8988T (cell line): ENCODE data around the gene RASGRP2.

Experiments
- DNase-seq: peaks from one replicate; pipeline ENCODE4 v3.0.0; 2011

RASGRP2 gene

DNA sequence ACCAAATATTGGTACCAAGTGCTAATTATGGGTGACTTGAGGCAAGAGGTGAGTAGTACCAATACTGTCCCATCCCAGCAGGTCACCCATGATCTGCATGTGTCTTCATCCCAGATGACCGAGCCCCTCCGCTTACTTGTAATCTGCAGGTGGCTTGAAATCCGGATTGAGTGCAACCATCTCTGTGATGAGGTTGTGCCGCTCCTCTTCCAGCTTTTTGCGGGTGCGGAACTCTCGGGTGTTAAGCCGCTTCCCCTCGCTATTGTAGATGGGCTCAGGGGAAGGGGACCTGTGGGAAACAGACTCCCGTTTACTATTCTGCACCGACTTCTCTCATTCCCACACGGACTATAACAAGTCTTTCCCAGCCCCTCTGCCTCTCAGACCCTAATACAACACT lies 26.2 kb upstream of the RASGRP2 start:
- DNase-seq = no peak

GRCh38 chr11:64769283-64769682 lies 25.3 kb upstream of the RASGRP2 start:
- no peak for DNase-seq

- no peak for DNase-seq
These were observed 24.4 kb upstream of the RASGRP2 start for GRCh38 chr11:64768300-64768694.

DNA sequence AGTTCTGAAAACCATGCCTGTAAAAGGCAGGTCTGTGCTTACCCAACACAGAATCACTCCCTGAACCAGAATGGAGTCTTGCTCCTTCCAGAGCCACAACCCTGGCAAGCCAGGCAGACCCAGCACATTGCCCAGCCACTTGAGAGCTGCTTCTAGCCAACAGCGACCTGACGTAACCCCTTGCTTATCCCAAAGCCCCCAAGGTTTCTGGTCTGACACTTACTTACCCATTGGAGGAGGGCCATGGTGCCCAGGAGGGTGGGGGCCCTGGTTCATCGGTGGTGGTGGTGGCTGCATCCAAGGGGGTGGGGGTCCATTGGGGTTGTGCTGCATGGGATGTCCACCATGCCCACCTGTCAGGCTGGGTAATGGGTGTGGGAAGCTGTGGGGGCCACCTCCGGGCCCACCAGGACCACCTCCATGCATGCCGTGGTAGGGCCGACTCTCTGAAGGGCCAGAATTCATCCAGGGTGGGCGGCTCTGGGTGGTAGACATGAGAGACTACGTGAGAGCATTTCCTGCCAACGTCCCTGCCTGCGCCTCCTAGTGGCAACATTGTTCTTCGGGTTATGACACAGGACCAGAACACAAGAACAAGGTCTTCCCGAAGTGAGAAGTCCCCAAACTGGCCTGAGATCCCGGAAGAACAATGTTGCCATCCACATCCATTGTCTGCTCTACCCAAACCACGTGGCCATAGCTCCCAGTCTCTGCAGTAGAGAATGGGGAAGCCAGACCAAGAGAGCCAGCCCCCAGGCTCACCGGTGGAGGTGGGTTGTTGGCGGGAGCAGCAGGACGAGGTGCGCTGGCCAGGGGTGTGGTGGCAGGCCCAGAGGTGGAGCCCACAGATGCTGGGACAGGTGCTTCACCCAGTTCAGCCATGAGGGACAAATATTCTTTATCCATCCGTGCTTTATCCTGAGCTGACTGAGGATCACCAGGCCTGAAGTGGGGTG lies 23.7 kb upstream of the RASGRP2 start:
- DNase-seq = peak; percentile 68

- DNase-seq = no peak
These were observed 22.9 kb upstream of the RASGRP2 start for GRCh38 chr11:64766881-64767280.

- no peak for DNase-seq
These were observed 22.1 kb upstream of the RASGRP2 start for GRCh38 chr11:64765851-64766665.

- peak; percentile 32 for DNase-seq
These were observed 21.4 kb upstream of the RASGRP2 start for GRCh38 chr11:64765291-64765850.

DNA sequence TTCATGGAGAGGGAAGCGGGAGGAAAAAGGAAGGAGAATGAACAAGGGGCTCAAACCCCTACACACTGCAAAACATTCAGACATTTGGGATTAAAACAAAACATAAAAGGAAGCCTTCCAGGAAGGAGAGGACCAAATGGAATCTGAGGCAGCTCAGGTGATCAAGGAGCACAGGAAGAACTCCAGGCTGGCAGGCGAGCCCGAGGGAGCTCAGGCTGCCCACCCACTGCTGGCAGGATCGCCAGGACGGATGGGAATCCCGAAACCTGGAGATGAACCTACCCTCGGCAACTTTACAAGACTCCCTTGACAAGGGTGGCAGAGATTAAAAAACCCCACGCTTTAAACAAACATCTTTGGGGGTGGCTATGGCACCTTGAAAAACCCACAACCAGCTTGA lies 20.8 kb upstream of the RASGRP2 start:
- DNase-seq = no peak

DNA sequence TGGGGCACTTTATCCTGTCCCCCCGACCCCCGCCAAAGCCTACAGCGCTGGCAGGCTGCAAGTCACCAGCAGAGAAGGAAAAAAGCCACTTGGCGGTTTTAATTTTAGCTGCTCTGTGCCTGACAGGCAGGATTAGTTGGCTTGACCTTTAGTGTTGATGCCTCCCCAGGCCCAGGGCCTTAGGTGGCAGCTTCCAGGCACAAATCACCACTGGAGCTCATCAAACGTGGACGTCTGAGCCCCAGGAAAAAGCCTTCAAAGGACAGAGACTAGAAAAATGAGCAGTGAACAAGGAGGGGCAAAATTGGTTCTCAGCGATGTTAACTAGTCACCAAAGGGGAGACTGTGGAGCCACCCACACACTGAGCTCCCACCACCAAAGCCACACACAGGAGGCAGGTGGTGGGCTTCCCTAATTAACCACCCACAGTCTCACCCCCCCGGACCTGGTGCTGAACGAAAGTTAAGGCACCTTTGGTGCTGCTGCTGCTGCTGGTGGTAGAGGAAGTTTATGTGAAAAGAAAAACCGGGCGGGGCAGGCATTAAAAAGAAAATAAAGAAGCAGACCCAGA lies 20.2 kb upstream of the RASGRP2 start:
- DNase-seq = no peak

GRCh38 chr11:64763526-64764039 lies 19.6 kb upstream of the RASGRP2 start:
- DNase-seq = no peak

DNA sequence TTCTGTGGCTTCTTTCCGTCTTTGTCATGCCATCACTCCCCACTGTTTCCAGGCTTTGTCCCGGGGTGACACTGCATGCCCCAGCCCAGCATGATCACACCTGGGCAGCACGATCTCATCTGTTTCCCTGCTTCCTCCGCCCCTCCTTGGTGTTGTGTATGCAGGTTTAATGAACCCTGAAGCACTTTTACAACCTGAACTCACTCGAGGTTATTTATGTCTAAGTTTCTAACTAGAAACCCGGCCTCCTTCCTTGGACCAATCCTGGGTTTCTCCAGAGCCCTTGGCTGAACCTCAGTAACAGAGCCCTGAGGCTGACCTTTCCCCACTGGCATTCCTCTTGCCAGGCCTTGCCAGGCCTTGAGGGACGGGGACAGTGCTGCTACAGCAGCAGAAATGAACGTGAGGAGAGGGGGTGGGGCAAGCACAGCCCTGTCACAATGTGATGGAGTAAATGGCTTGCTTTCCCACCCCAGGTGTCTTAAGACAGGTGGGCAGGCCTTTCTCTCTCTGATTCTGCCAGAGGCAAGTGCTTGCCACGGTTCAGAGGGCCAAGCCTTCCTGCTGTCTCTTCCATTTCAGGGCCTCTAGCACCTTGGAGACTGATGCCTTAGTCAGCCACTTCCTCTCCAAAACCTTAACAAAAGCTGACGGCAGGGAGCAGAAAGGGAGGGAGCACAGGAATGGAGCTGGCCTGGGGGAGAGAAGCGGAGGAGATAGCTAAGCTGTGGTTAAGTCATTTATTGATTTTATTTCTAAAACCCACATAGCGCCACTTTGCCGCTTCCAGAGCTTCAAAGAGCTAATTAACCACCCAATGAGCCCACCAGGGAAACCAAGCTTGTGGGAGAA lies 19.0 kb upstream of the RASGRP2 start:
- DNase-seq = no peak

DNA sequence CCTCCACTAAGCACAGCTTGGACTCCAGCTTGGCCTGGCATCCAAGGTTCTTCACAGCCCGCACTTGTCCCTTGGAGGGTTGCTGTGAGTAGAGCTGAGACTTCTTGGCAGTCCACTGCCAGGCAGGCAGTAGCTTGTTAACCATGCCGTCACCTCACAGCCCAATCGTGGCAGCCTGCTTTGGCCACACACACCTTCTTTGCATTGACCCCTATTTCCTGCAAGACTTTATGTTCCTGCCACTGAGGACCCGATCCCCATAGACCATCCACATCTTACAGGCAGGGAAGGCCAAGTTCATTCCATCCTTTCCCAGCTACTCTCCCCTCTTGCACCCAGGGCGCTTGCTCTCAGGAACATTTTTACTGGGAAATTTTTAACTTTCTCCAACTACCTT lies 18.3 kb upstream of the RASGRP2 start:
- peak; percentile 43 for DNase-seq

GRCh38 chr11:64760759-64761420 lies 16.9 kb upstream of the RASGRP2 start:
- no peak for DNase-seq

- DNase-seq = no peak
These were observed 16.1 kb upstream of the RASGRP2 start, which contains the start of gene PYGM for GRCh38 chr11:64759722-64760719. Gene PYGM (minus strand): TSS chr11:64759974. CDS start chr11:64759898, 76 bp downstream.

- DNase-seq = no peak
These were observed 15.3 kb upstream of the RASGRP2 start for GRCh38 chr11:64759131-64759721.

GRCh38 chr11:64758330-64759079 lies 14.6 kb upstream of the RASGRP2 start:
- DNase-seq = no peak

- no peak for DNase-seq
These were observed 13.8 kb upstream of the RASGRP2 start for GRCh38 chr11:64757549-64758329.
